ENCODE data around the gene TSBP1.
"Not testable (repeated sequence)": the region's sequence is repeated elsewhere in the genome, so short reads cannot be mapped to it uniquely, and the experiment has no call there.

Gene TSBP1

DNA sequence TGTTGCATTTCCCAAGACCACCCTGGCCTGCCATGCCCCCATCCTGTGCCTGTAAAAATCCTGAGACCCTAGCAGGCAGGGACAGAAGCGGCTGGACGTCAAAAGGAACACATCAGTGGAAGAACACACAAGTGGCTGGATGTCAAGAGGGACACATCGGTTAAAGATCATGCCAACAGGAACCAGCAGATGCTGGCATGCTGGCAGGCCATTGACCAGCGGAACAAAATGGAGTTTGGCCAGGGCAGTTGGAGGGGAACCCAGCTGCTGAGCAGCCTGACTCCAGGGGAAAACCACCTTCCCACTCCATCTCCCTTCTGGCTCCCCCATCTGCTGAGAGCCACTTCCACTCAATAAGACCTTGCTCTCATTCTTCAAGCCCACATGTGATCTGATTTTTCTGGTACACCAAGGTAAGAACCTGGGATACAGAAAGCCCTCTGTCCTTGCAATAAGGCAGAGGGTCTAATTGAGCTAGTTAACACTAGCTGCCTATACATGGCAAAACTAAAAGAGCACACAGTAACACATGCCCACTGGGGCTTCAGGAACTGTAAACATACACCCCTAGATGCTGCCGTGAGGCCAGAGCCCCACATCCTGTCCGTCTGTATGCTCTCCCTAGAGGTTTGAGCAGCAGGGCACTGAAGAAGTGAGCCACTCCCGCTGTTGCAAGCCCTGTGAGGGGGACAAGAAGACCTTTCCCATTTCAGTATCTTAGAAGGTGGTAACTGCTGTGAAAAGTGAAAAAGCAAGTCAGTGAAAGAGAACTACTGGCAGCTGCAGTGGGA is 4.2 kb upstream of the TSBP1 start:
- no peak for DNase-seq (ENCODE audit: low spot score)

GRCh38 chr6:32371229-32371628 is 474 bp downstream of the TSBP1 start:
- no peak for DNase-seq (ENCODE audit: low spot score)

DNA sequence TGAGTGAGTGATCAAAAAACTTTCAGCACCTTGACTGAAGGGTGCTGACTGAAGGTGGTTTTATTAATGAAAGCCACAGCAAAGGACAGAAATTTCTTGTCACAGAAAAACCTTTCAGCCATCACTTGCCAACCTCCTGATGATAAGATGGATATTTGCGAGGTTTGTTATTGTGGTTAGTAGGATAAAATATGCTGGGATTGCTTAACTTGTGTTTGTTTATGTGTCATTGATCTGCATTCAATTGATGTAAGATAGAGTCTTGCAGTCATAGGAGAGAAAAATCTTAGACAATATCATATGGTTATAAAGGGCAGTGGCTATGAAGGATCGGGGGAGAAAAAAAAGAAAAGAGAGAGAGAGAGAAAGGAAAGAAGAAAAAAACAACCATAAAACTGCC is 1.2 kb downstream of the TSBP1 start:
- no peak for DNase-seq (ENCODE audit: low spot score)

- DNase-seq (ENCODE audit: low spot score): peak; percentile 87
Measured at GRCh38 chr6:32369660-32370059, 2.0 kb downstream of the TSBP1 start.

GRCh38 chr6:32367644-32368043 is 4.1 kb downstream of the TSBP1 start:
- DNase-seq (ENCODE audit: low spot score): no peak

- not testable (repeated sequence) for DNase-seq (ENCODE audit: low spot score)
Measured at GRCh38 chr6:32359225-32359624, 12.5 kb downstream of the TSBP1 start.

DNA sequence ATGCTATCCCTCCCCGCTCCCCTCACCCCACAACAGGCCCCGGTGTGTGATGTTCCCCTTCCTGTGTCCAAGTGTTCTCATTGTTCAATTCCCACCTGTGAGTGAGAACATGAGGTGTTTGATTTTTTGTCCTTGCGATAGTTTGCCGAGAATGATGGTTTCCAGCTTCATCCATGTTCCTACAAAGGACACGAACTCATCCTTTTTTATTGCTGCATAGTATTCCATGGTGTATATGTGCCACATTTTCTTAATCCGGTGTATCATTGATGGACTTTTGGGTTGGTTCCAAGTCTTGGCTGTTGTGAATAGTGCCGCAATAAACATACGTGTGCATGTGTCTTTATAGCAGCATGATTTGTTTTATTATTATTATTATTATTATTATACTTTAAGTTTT is 13.2 kb downstream of the TSBP1 start:
- DNase-seq (ENCODE audit: low spot score): not testable (repeated sequence)

- no peak for DNase-seq (ENCODE audit: low spot score)
Measured at GRCh38 chr6:32355018-32355417, 16.7 kb downstream of the TSBP1 start.

DNA sequence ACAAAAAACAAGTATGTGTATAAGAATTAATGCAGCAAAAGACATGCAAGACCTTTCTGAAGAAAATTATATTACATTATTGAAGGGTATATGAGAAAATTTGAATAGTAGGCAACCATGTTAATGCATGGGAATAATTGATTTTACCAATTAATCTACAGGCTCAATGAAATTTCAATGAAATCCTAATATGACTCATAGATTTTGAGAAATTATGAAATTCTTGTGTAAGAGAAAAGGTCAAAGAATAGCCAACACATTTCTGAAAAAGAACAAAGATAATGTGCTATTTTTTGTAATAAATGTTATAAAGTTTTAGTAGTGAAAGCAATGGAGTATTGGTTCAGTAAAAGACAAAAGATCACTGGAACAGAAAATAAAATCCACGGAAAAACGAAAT is 18.4 kb downstream of the TSBP1 start:
- DNase-seq (ENCODE audit: low spot score): no peak

- DNase-seq (ENCODE audit: low spot score): no peak
Measured at GRCh38 chr6:32340242-32340641, 31.5 kb downstream of the TSBP1 start.

- DNase-seq (ENCODE audit: low spot score): no peak
Measured at GRCh38 chr6:32337186-32337805, 34.4 kb downstream of the TSBP1 start.

GRCh38 chr6:32332433-32332832 is 39.3 kb downstream of the TSBP1 start:
- no peak for DNase-seq (ENCODE audit: low spot score)

DNA sequence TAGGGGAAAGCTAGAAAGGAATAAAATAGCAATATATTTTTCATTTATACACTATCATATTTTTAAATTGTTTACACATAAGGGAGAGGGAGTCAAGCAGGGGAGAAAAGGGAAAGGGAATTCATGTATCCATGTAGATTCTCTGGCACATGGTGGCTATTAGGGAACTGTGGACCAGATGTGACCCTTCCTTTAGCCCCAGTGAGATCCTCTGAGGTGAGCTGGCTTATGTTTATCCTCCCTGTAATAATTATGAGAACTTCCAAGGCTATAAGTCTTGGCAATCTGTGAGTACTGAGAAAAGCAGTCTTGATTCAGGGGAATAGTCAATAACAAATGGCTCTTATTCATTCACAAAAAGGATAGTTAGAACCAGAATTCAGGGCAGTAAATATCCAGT is 42.6 kb downstream of the TSBP1 start:
- no peak for DNase-seq (ENCODE audit: low spot score)

- no peak for DNase-seq (ENCODE audit: low spot score)
Measured at GRCh38 chr6:32327103-32327502, 44.6 kb downstream of the TSBP1 start.

- DNase-seq (ENCODE audit: low spot score): no peak
Measured at GRCh38 chr6:32318501-32318900, 53.2 kb downstream of the TSBP1 start.

DNA sequence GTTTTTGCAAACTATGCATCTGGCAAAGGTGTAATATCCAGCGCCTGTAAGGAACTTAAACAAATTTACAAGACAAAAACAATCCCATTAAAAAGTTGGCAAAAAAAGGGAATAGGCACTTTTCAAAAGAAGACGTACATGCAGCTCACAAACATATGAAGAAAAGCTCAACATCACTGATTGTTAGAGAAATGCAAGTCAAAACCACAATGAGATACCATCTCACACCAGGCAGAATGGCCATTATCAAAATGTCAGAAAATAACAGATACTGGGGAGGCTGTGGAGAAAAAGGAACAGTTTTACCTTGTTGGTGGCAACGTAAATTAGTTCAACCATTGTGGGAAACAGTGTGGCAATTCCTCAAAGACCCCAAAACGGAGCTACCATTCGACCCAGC is 54.2 kb downstream of the TSBP1 start:
- DNase-seq (ENCODE audit: low spot score): no peak

- no peak for DNase-seq (ENCODE audit: low spot score)
Measured at GRCh38 chr6:32313964-32314363, 57.7 kb downstream of the TSBP1 start.

DNA sequence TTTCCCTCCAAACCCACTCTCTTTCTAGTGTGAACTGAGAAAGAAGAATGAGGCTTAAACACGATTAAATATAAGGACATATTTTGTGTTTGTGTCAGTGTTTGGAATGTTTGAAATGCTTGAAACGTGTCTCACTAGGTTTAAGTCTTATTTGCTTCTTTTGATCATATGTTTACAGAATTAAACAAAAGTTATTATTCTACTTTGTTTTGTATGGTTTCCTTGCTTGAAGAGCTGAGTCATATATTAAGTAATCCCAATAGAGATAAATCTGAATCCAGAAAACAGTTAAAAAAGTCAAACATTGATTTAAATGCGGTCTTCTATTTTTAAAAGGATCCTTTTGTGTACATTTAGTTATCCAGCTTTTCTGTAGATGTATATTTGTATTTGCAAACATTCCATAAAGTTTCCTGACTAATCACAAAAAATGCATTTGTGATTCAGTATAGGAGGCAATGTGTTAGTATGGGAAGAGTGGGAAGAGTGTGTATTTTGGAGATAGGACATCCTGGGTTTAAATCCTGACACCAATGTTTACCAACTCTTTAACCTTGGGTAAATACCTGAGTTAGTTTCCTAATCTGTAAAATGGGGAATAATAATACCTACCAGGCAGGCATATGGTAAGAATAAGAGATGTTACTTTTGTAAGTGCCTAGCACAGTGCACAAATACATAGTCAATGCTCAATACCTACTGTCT is 72.9 kb downstream of the TSBP1 start:
- DNase-seq (ENCODE audit: low spot score): no peak

DNA sequence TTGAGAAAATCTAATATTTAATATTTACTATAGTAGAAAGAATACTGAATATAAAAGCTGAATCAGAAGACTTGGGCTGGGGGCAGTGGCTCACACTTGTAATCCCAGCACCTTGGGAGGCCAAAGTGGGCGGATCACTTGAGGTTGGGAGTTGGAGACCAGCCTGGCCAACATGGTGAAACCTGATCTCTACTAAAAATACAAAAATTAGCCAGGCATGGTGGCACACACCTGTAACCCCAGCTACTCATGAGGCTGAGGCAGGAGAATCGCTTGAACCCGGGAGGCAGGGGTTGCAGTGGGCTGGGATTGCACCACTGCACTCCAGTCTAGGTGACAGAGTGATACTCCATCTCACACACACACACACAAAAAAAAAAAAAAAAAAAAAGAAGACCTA is 76.7 kb downstream of the TSBP1 start:
- not testable (repeated sequence) for DNase-seq (ENCODE audit: low spot score)

DNA sequence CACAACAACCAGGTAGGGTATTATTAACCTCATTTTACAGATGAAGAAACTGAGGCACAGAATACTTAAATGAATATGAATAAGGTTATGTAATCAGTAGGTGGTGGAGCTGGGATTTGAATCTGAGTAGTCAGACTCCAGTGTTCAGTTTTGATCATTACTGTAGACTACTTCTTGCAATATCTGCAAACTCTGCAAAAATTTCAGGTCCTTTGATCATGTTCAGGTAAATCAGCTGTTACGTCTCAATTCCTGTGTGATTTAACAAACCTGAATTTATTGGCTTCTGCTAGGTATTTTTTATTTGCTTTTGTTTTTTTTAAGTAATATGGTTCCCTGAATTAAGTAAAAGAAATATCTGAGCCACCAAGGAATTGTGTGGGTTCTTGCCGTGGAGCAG is 77.1 kb downstream of the TSBP1 start:
- DNase-seq (ENCODE audit: low spot score): no peak

DNA sequence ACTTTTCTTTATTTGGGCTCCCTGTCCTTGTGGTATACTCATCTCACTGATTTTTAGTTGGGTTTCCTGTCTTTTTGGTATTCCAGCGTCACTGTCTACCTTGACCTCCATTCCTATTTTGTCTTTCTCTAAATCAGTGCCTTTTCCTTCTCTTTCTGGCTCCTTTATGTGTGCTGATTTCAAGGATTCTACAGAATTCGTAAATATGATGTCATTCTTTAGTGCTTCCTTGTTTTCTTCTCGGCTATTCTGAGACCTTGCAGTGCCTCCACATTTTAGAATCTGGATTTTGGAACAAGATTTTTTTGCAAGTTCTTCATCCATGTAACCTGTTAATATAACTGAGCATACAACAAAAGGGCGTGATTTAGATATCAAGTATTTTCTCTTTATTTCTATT is 78.0 kb downstream of the TSBP1 start:
- DNase-seq (ENCODE audit: low spot score): no peak

- DNase-seq (ENCODE audit: low spot score): no peak
Measured at GRCh38 chr6:32291543-32291942, 80.2 kb downstream of the TSBP1 start.

- no peak for DNase-seq (ENCODE audit: low spot score)
Measured at GRCh38 chr6:32290886-32291450, 80.7 kb downstream of the TSBP1 start.

Measured in RKO (cell line).